Colonic mucosa (tissue), 4 donors: ENCODE measurements around the gene TMCC2. TPM values are rescaled to one million over a fixed set of nuclear protein-coding genes. Genes with fewer than 3 reads are reported as not detected.
A peak's percentile ranks its signal among the peaks of the same experiment; 100 is the strongest.
"Not testable (repeated sequence)": the region's sequence is repeated elsewhere in the genome, so short reads cannot be mapped to it uniquely, and the experiment has no call there.

Experiments
- DNase-seq: peaks from one replicate; pipeline ENCODE4 v3.0.0-alpha.2; 2020
- H3K27ac ChIP-seq: fragments of 200-600 bp; one replicate; pipeline ENCODE4 v1.8.0; 2021
- H3K27me3 ChIP-seq: fragments of 200-600 bp; one replicate; pipeline ENCODE4 v1.8.0; 2021
- H3K36me3 ChIP-seq: fragments of 200-600 bp; one replicate; pipeline ENCODE4 v1.8.0; 2021
- H3K4me1 ChIP-seq: fragments of 200-600 bp; one replicate; pipeline ENCODE4 v1.8.0; 2021; ENCODE audit warnings: mild to moderate bottlenecking
- H3K4me3 ChIP-seq: fragments of 200-600 bp; one replicate; pipeline ENCODE4 v1.8.0; 2021
- H3K9ac ChIP-seq, 2 donors: one replicate each; pipeline ENCODE4 v1.7.0; 2013; ENCODE audit warnings: control low read depth in 2 of 2, low read depth in 2 of 2, low read length in 2 of 2
- H3K9me3 ChIP-seq: fragments of 200-600 bp; one replicate; pipeline ENCODE4 v1.8.0; 2021
- CTCF ChIP-seq: fragments of 200-600 bp; IDR thresholded peaks from one replicate; pipeline ENCODE4 v1.8.0; 2022; ENCODE audit warnings: antibody characterized with exemption, mild to moderate bottlenecking
- intact Hi-C: fragments of 100-400 bp; cut with DNase I; formaldehyde crosslinking; loops from one replicate; pipeline ENCODE4 v1.14.1; 2022
- total RNA-seq, 2 donors: library from RNA; stranded (reverse); fragmentation: NEBNext Ultra II Directional in 1 of 2; extraction: Animal tissue kit (Norgen Biotek cat#: 25700) in 1 of 2; gene quantifications; one replicate each; pipeline ENCODE4 v1.2.1, GENCODE V29; 2021
- donor health status: healthy.
- donor health status: DM: no; HTN: no; CAD: no.
- donor health status: DM: no; HTN: no; CAD: no.

Gene TMCC2
- total RNA-seq, 2 donors from 2014 or later = 0.25 to 0.88 TPM

GRCh38 chr1:205291596-205291995, 63.9 kb downstream of the TMCC2 start:
- H3K27ac ChIP-seq = no peak overlapping the region
- no peak overlapping the region for H3K4me3 ChIP-seq
- no peaks in the 10 kb centered on the region for H3K36me3 ChIP-seq
- no peak overlapping the region for H3K9ac ChIP-seq
- TF ChIP-seq CTCF = no peak
- DNase-seq = no peak
- no peaks in the 10 kb centered on the region for H3K27me3 ChIP-seq
- H3K4me1 ChIP-seq = peaks cover 5% of the 10 kb centered on the region
- intact Hi-C loops = no loop called here
- H3K9me3 ChIP-seq = no peaks in the 10 kb centered on the region

- H3K27me3 ChIP-seq = no peaks in the 10 kb centered on the region
- intact Hi-C loops = no loop called here
- no peak overlapping the region for H3K4me3 ChIP-seq
- TF ChIP-seq CTCF = no peak
- H3K9ac ChIP-seq = peak overlapping the region in 1 of 2 donors; percentile 15
- peak overlapping the region; percentile 63 for H3K27ac ChIP-seq
- H3K4me1 ChIP-seq = no peaks in the 10 kb centered on the region
- no peaks in the 10 kb centered on the region for H3K9me3 ChIP-seq
- H3K36me3 ChIP-seq = no peaks in the 10 kb centered on the region
- DNase-seq = no peak
Measured at GRCh38 chr1:205293350-205294074, 65.8 kb downstream of the TMCC2 start.

GRCh38 chr1:205294175-205294917, 66.6 kb downstream of the TMCC2 start:
- peak overlapping the region in 1 of 2 donors; percentile 34 for H3K9ac ChIP-seq
- no peak for DNase-seq
- no peaks in the 10 kb centered on the region for H3K36me3 ChIP-seq
- peak overlapping the region; percentile 63 for H3K27ac ChIP-seq
- no peaks in the 10 kb centered on the region for H3K4me1 ChIP-seq
- H3K4me3 ChIP-seq = no peak overlapping the region
- H3K27me3 ChIP-seq = no peaks in the 10 kb centered on the region
- intact Hi-C loops = no loop called here
- TF ChIP-seq CTCF = no peak
- no peaks in the 10 kb centered on the region for H3K9me3 ChIP-seq

GRCh38 chr1:205294934-205295333, 67.2 kb downstream of the TMCC2 start:
- intact Hi-C loops = no loop called here
- Histone ChIP-seq H3K27me3 (no peaks in the 10 kb centered on the region), H3K4me3 (no peak overlapping the region), H3K9ac (peak overlapping the region in 1 of 2 donors; percentile 34), H3K36me3 (no peaks in the 10 kb centered on the region), H3K9me3 (no peaks in the 10 kb centered on the region), H3K27ac (peak overlapping the region; percentile 63), H3K4me1 (no peaks in the 10 kb centered on the region)
- TF ChIP-seq CTCF = no peak
- no peak for DNase-seq

- no peaks in the 10 kb centered on the region for H3K4me1 ChIP-seq
- TF ChIP-seq CTCF = no peak
- no peak overlapping the region for H3K27ac ChIP-seq
- H3K4me3 ChIP-seq = no peak overlapping the region
- DNase-seq = no peak
- intact Hi-C loops = no loop called here
- no peaks in the 10 kb centered on the region for H3K27me3 ChIP-seq
- no peak overlapping the region for H3K9ac ChIP-seq
- H3K9me3 ChIP-seq = no peaks in the 10 kb centered on the region
- no peaks in the 10 kb centered on the region for H3K36me3 ChIP-seq
Measured at GRCh38 chr1:205296154-205296553, 68.4 kb downstream of the TMCC2 start.

- H3K27me3 ChIP-seq, H3K9me3 ChIP-seq, intact Hi-C loops, H3K36me3 ChIP-seq, H3K4me1 ChIP-seq, H3K27ac ChIP-seq, DNase-seq, H3K9ac ChIP-seq, H3K4me3 ChIP-seq: not testable (repeated sequence)
Measured at GRCh38 chr1:205297546-205298177, 69.9 kb downstream of the TMCC2 start.
